Thyroid gland (tissue), 4 donors: ENCODE results near the gene TNN.

Source experiments
- CTCF ChIP-seq, 6 experiments: fragments of 200-600 bp in 3 of 6; fragments of 450-650 bp in 3 of 6; sonication (generic) in 3 of 6; IDR thresholded peaks; one replicate each; pipeline ENCODE4 v1.5.1; 2016 to 2019; ENCODE audit warnings: antibody characterized with exemption in 6 of 6, mild to moderate bottlenecking in 2 of 6, inconsistent platforms in 1 of 6, moderate library complexity in 1 of 6
- POLR2A ChIP-seq, 2 donors: fragments of 450-650 bp; IDR thresholded peaks; one replicate each; pipeline ENCODE4 v1.6.1; 2017; ENCODE audit warnings: antibody characterized with exemption in 2 of 2, mild to moderate bottlenecking in 2 of 2, moderate library complexity in 1 of 2

- TF ChIP-seq POLR2A (IDR thresholded peaks at IDR 0.05) (no peak), CTCF (IDR thresholded peaks at IDR 0.05) (no peak)
These were observed 110.8 kb downstream of the TNN start for GRCh38 chr1:175178456-175178855.
